ENCODE results near the gene DGKD.

DNA sequence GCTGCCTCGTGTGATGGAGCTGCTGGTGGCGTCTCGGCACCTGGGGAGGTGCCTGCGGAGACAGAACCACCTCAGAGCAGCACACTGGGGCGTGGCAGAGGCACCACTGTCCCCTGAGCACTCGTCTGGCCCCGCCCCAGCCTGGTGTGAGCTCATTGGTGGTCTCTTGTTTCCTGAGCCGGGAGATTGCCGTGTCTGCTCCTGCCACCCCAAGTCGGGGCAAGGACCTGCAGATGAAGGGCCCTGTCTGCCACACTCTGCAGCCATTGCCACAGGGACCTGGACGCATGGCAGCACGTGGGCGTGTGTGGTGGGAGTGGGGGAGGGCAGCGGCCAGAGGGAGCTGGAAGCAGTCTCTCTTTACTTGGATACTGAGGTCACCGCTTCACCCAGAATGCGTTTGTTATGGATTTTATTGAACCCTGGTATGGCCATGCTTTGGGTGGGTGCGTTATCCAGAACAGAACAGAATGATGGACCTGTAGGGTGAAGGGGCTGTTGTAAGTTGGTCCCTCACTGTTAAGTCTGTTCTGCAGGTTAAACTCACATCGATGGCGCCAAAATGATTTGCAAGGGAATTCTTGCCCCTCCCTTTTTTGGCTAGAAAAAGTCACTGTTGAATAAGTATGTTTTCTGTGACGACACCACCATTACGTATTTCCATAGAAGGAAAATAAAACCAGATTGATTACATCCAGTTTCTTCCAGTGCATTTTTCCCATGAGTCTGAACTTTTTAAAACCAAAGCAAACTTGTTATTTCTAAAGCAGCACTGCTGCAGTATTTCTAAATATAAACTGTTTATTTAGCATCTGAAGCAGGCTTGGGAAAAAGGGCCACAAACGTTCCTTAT, 120.2 kb downstream of the DGKD start:
- TF ChIP-seq POLR2A (IDR thresholded peaks at IDR 0.05), result no peak
- TF ChIP-seq EP300 (IDR thresholded peaks at IDR 0.05), result no peak
- TF ChIP-seq, protein P1, sequence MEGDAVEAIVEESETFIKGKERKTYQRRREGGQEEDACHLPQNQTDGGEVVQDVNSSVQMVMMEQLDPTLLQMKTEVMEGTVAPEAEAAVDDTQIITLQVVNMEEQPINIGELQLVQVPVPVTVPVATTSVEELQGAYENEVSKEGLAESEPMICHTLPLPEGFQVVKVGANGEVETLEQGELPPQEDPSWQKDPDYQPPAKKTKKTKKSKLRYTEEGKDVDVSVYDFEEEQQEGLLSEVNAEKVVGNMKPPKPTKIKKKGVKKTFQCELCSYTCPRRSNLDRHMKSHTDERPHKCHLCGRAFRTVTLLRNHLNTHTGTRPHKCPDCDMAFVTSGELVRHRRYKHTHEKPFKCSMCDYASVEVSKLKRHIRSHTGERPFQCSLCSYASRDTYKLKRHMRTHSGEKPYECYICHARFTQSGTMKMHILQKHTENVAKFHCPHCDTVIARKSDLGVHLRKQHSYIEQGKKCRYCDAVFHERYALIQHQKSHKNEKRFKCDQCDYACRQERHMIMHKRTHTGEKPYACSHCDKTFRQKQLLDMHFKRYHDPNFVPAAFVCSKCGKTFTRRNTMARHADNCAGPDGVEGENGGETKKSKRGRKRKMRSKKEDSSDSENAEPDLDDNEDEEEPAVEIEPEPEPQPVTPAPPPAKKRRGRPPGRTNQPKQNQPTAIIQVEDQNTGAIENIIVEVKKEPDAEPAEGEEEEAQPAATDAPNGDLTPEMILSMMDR (IDR thresholded peaks at IDR 0.05), result no peak

Data from suprapubic skin (tissue), 3 donors.